Mesenchymal stem cell (in vitro differentiated cells and primary cell): ENCODE data around the gene C16orf92.
A peak's percentile ranks its signal among the peaks of the same experiment; 100 is the strongest.

Source experiments
- DNase-seq: peaks from one replicate; pipeline ENCODE4 v3.0.0-alpha.2; 2013
- H2AFZ ChIP-seq: one replicate; pipeline ENCODE4 v1.6.1; 2013; ENCODE audit warnings: low read depth, mild to moderate bottlenecking, control low read depth, inconsistent platforms, low read length, moderate library complexity
- H2AK5ac ChIP-seq: 2 replicates; pipeline ENCODE4 v1.6.1; 2013; ENCODE audit warnings: low read length, moderate library complexity, mild to moderate bottlenecking, inconsistent platforms; ENCODE audit not compliant: severe bottlenecking
- H2BK120ac ChIP-seq: one replicate; pipeline ENCODE4 v1.6.1; 2013; ENCODE audit warnings: low read depth, mild to moderate bottlenecking, inconsistent platforms, low read length, moderate library complexity
- H2BK12ac ChIP-seq, 2 experiments: one replicate each; pipeline ENCODE4 v1.6.1; 2013; ENCODE audit warnings: inconsistent platforms in 2 of 2, low read length in 2 of 2, mild to moderate bottlenecking in 2 of 2, moderate library complexity in 2 of 2, control low read depth in 1 of 2
- H2BK15ac ChIP-seq: one replicate; pipeline ENCODE4 v1.6.1; 2013; ENCODE audit warnings: mild to moderate bottlenecking, low read depth, inconsistent platforms; ENCODE audit not compliant: poor library complexity, severe bottlenecking
- H2BK5ac ChIP-seq: 2 replicates; pipeline ENCODE4 v1.6.1; 2013; ENCODE audit warnings: low read depth, mild to moderate bottlenecking, low read length, control low read depth, inconsistent platforms; ENCODE audit not compliant: poor library complexity, severe bottlenecking
- H3K14ac ChIP-seq, 2 experiments: one replicate each; pipeline ENCODE4 v1.6.1; 2013; ENCODE audit warnings: inconsistent platforms in 2 of 2, low read length in 2 of 2, control low read depth in 1 of 2, mild to moderate bottlenecking in 1 of 2, moderate library complexity in 1 of 2
- H3K18ac ChIP-seq, 2 experiments: one replicate each; pipeline ENCODE4 v1.6.1; 2013; ENCODE audit warnings: inconsistent platforms in 2 of 2, low read length in 2 of 2, control low read depth in 1 of 2, low read depth in 1 of 2, mild to moderate bottlenecking in 1 of 2
- H3K23ac ChIP-seq, 2 experiments: one replicate each; pipeline ENCODE4 v1.6.1; 2013; ENCODE audit warnings: inconsistent platforms in 2 of 2, low read length in 2 of 2, mild to moderate bottlenecking in 2 of 2, moderate library complexity in 2 of 2, control low read depth in 1 of 2
- H3K27ac ChIP-seq: 2 replicates; pipeline ENCODE4 v1.5.1; 2013; ENCODE audit warnings: mild to moderate bottlenecking, moderate library complexity, low read length, control low read depth, inconsistent platforms; ENCODE audit not compliant: poor library complexity, severe bottlenecking
- H3K27me3 ChIP-seq, 2 experiments: 2 replicates each; pipeline versions ENCODE4 v1.6.1 to v1.7.0; 2013; ENCODE audit warnings: low read length in 2 of 2, mild to moderate bottlenecking in 2 of 2, moderate library complexity in 2 of 2, control low read depth in 1 of 2, inconsistent platforms in 1 of 2; ENCODE audit not compliant: control insufficient read depth in 1 of 2, insufficient read depth in 1 of 2
- H3K36me3 ChIP-seq, 2 experiments: 2 replicates each; pipeline versions ENCODE4 v1.6.1 to v1.7.0; 2013; ENCODE audit warnings: low read length in 2 of 2, control low read depth in 1 of 2, inconsistent platforms in 1 of 2, low read depth in 1 of 2, mild to moderate bottlenecking in 1 of 2; ENCODE audit not compliant: insufficient read depth in 2 of 2, control insufficient read depth in 1 of 2
- H3K4ac ChIP-seq, 2 experiments: one replicate each; pipeline ENCODE4 v1.6.1; 2013; ENCODE audit warnings: inconsistent platforms in 2 of 2, low read length in 2 of 2, mild to moderate bottlenecking in 2 of 2, moderate library complexity in 2 of 2, control low read depth in 1 of 2, low read depth in 1 of 2
- H3K4me1 ChIP-seq: 2 replicates; pipeline ENCODE4 v1.6.1; 2013; ENCODE audit warnings: low read depth, low read length, control low read depth; ENCODE audit not compliant: control insufficient read depth, insufficient read depth
- H3K4me2 ChIP-seq: 2 replicates; pipeline ENCODE4 v1.6.1; 2013; ENCODE audit warnings: low read length, mild to moderate bottlenecking, inconsistent platforms; ENCODE audit not compliant: poor library complexity, severe bottlenecking
- H3K4me3 ChIP-seq, 2 experiments: 2 replicates each; pipeline versions ENCODE4 v1.5.1 to v1.7.0; 2013; ENCODE audit warnings: low read length in 2 of 2, mild to moderate bottlenecking in 2 of 2, control low read depth in 1 of 2, low read depth in 1 of 2; ENCODE audit not compliant: insufficient read depth in 1 of 2
- H3K79me1 ChIP-seq: replicated peaks from 2 replicates; pipeline ENCODE4 v1.6.1; 2013; ENCODE audit warnings: mild to moderate bottlenecking, control low read depth, low read length, inconsistent platforms; ENCODE audit not compliant: poor library complexity, severe bottlenecking
- H3K9ac ChIP-seq: 2 replicates; pipeline ENCODE4 v1.7.0; 2013; ENCODE audit warnings: mild to moderate bottlenecking, low read length, moderate library complexity
- H3K9me3 ChIP-seq: 2 replicates; pipeline ENCODE4 v1.7.0; 2013; ENCODE audit warnings: mild to moderate bottlenecking, low read length; ENCODE audit not compliant: control insufficient read depth
- H4K8ac ChIP-seq: one replicate; pipeline ENCODE4 v1.6.1; 2013; ENCODE audit warnings: inconsistent platforms, mild to moderate bottlenecking, low read length, moderate library complexity
- H4K91ac ChIP-seq: one replicate; pipeline ENCODE4 v1.6.1; 2013; ENCODE audit warnings: mild to moderate bottlenecking, low read length, inconsistent platforms
- WGBS: methylation state at CpG from one replicate; pipeline ENCODE4 v1.1.7; 2013; ENCODE audit warnings: mixed read lengths; 5-methylcytosine and 5-hydroxymethylcytosine counted together

Gene C16orf92

GRCh38 chr16:29995324-29995910, 27.6 kb upstream of the C16orf92 start, which contains the start of gene HIRIP3:
Gene HIRIP3 (minus strand): TSS chr16:29995617. CDS start chr16:29995605, 12 bp downstream.
- no peak within 1 kb of the TSS for H2BK5ac ChIP-seq
- no peaks in the 10 kb centered on the region for H3K27me3 ChIP-seq
- H3K36me3 ChIP-seq = peaks cover 42 to 51% of the 10 kb centered on the region in 2 experiments
- H4K8ac ChIP-seq = peak within 1 kb of the TSS; percentile 94
- H3K9ac ChIP-seq = peak within 1 kb of the TSS; percentile 92
- peak within 1 kb of the TSS; percentile 30 for H4K91ac ChIP-seq
- H3K14ac ChIP-seq = peak within 1 kb of the TSS in 1 of 2 experiments; percentile 29
- H3K4ac ChIP-seq = peak within 1 kb of the TSS; percentile 88 to 93
- H3K27ac ChIP-seq = peak within 1 kb of the TSS; percentile 66
- H2AK5ac ChIP-seq = no peak within 1 kb of the TSS
- H3K18ac ChIP-seq = peak within 1 kb of the TSS; percentile 79
- WGBS = 0% methylated on average over 53 of the region's 53 CpGs
- H2BK15ac ChIP-seq = peak within 1 kb of the TSS; percentile 53
- H2BK12ac ChIP-seq = no peak within 1 kb of the TSS
- peak within 1 kb of the TSS; percentile 35 for H2BK120ac ChIP-seq
- H3K4me2 ChIP-seq = peak within 1 kb of the TSS; percentile 94
- H3K9me3 ChIP-seq = no peaks in the 10 kb centered on the region
- peaks cover 14% of the 10 kb centered on the region for H3K4me1 ChIP-seq
- peak; percentile 81 for DNase-seq
- H3K23ac ChIP-seq = no peak within 1 kb of the TSS
- peaks cover 15% of the 10 kb centered on the region for H3K79me1 ChIP-seq
- peak within 1 kb of the TSS; percentile 76 to 98 for H3K4me3 ChIP-seq
- peak within 1 kb of the TSS; percentile 74 for H2AFZ ChIP-seq

GRCh38 chr16:29995911-29996765, 26.9 kb upstream of the C16orf92 start, which contains the start of gene INO80E:
Gene INO80E (plus strand): TSS chr16:29996241. CDS start chr16:29996311, 70 bp downstream.
- DNase-seq = peak; percentile 96
- under 1% methylated on average over 63 of the region's 65 CpGs for WGBS
- H3K4ac ChIP-seq = peak within 1 kb of the TSS; percentile 88 to 93

GRCh38 chr16:29996766-29997250, 26.2 kb upstream of the C16orf92 start:
- no peak overlapping the region for H3K27ac ChIP-seq
- H3K9me3 ChIP-seq = no peaks in the 10 kb centered on the region
- no peak overlapping the region for H3K14ac ChIP-seq
- no peak for DNase-seq
- peaks cover 42 to 46% of the 10 kb centered on the region in 2 experiments for H3K36me3 ChIP-seq
- H3K18ac ChIP-seq = peak overlapping the region; percentile 44 to 57
- H3K9ac ChIP-seq = peak overlapping the region; percentile 92
- H3K4me3 ChIP-seq = peak overlapping the region; percentile 76 to 98
- no peak overlapping the region for H2BK12ac ChIP-seq
- peaks cover 14% of the 10 kb centered on the region for H3K4me1 ChIP-seq
- H3K4me2 ChIP-seq = peak overlapping the region; percentile 64
- WGBS = 34% methylated on average over 6 of the region's 9 CpGs
- no peak overlapping the region for H2BK120ac ChIP-seq
- H4K91ac ChIP-seq = no peak overlapping the region
- peak overlapping the region; percentile 70 for H2AFZ ChIP-seq
- peak overlapping the region in 1 of 2 experiments; percentile 53 for H3K4ac ChIP-seq
- no peaks in the 10 kb centered on the region for H3K27me3 ChIP-seq
- H4K8ac ChIP-seq = peak overlapping the region; percentile 45
- H2AK5ac ChIP-seq = no peak overlapping the region
- H2BK5ac ChIP-seq = no peak overlapping the region
- no peak overlapping the region for H2BK15ac ChIP-seq
- peaks cover 21% of the 10 kb centered on the region for H3K79me1 ChIP-seq
- no peak overlapping the region for H3K23ac ChIP-seq

More at GRCh38 chr16:29995911-29996765, 26.9 kb upstream of the C16orf92 start, which contains the start of gene INO80E:
- peak within 1 kb of the TSS; percentile 53 for H2BK15ac ChIP-seq
- no peak within 1 kb of the TSS for H2BK12ac ChIP-seq
- H4K91ac ChIP-seq = peak within 1 kb of the TSS; percentile 30
- H3K79me1 ChIP-seq = peaks cover 19% of the 10 kb centered on the region
- peak within 1 kb of the TSS; percentile 79 for H3K18ac ChIP-seq
- peaks cover 42 to 48% of the 10 kb centered on the region in 2 experiments for H3K36me3 ChIP-seq
- H2BK5ac ChIP-seq = no peak within 1 kb of the TSS
- H3K4me3 ChIP-seq = peak within 1 kb of the TSS; percentile 76 to 98
- H3K4me2 ChIP-seq = peak within 1 kb of the TSS; percentile 94
- peak within 1 kb of the TSS; percentile 35 for H2BK120ac ChIP-seq
- no peaks in the 10 kb centered on the region for H3K27me3 ChIP-seq
- H3K23ac ChIP-seq = no peak within 1 kb of the TSS
- peak within 1 kb of the TSS; percentile 94 for H4K8ac ChIP-seq
- H3K9me3 ChIP-seq = no peaks in the 10 kb centered on the region
- H2AK5ac ChIP-seq = no peak within 1 kb of the TSS
- peak within 1 kb of the TSS in 1 of 2 experiments; percentile 29 for H3K14ac ChIP-seq
- H3K27ac ChIP-seq = peak within 1 kb of the TSS; percentile 66
- H3K9ac ChIP-seq = peak within 1 kb of the TSS; percentile 92
- H2AFZ ChIP-seq = peak within 1 kb of the TSS; percentile 74
- H3K4me1 ChIP-seq = peaks cover 14% of the 10 kb centered on the region

GRCh38 chr16:29999605-30000004, 23.4 kb upstream of the C16orf92 start:
- H3K4me3 ChIP-seq = no peak overlapping the region
- no peak for DNase-seq
- H3K9me3 ChIP-seq = no peaks in the 10 kb centered on the region
- no peak overlapping the region for H2BK12ac ChIP-seq
- no peak overlapping the region for H2AK5ac ChIP-seq
- H3K23ac ChIP-seq = no peak overlapping the region
- H4K91ac ChIP-seq = no peak overlapping the region
- no peak overlapping the region for H2BK15ac ChIP-seq
- peaks cover 23% of the 10 kb centered on the region for H3K79me1 ChIP-seq
- no peak overlapping the region for H3K18ac ChIP-seq
- no peak overlapping the region for H2AFZ ChIP-seq
- peaks cover 37 to 49% of the 10 kb centered on the region in 2 experiments for H3K36me3 ChIP-seq
- H3K27ac ChIP-seq = no peak overlapping the region
- WGBS = 91% methylated on average over 6 of the region's 6 CpGs
- H2BK120ac ChIP-seq = no peak overlapping the region
- H3K27me3 ChIP-seq = no peaks in the 10 kb centered on the region
- no peak overlapping the region for H4K8ac ChIP-seq
- H3K4me1 ChIP-seq = peaks cover 12% of the 10 kb centered on the region
- H3K14ac ChIP-seq = no peak overlapping the region
- H3K4ac ChIP-seq = no peak overlapping the region
- H2BK5ac ChIP-seq = no peak overlapping the region
- H3K4me2 ChIP-seq = no peak overlapping the region
- H3K9ac ChIP-seq = no peak overlapping the region
